ENCODE data around the gene FBLN5. TPM values are rescaled to one million over a fixed set of nuclear protein-coding genes. Genes with fewer than 3 reads are reported as not detected.

Gene FBLN5
- total RNA-seq, 1 experiment from 2014 or later: 3.3 TPM

- no peak overlapping the region for H3K27ac ChIP-seq (ENCODE audit: low read depth, low read length)
- RAD21 ChIA-PET (ENCODE audit: low non-redundant PET in 1 of 2, low total read pairs in 2 of 2, uncharacterized antibody in 2 of 2, unreplicated experiment in 2 of 2): no interaction called here
- ATAC-seq (no peak), DNase-seq (ENCODE audit: low read depth, low spot score) (no peak)
- H3K9me3 ChIP-seq (ENCODE audit: control insufficient read depth in 1 of 2, insufficient read depth in 1 of 2, low read depth in 1 of 2, low read length in 2 of 2): no peaks in the 10 kb centered on the region
- POLR2A ChIA-PET: no interaction called here
- intact Hi-C loops (cut with micrococcal nuclease): no loop called here
- TF ChIP-seq ELF1 (IDR thresholded peaks at IDR 0.05; ENCODE audit: borderline replicate concordance, low read depth) (no peak), TCF7L2 (IDR thresholded peaks at IDR 0.05; ENCODE audit: borderline replicate concordance, extremely low read depth, insufficient read depth, insufficient read length) (no peak), POLR2A (IDR thresholded peaks at IDR 0.05; ENCODE audit: borderline replicate concordance, extremely low read depth, insufficient read depth, insufficient read length) (no peak), EZH2 (IDR thresholded peaks at IDR 0.05) (no peak), CTCF (IDR thresholded peaks at IDR 0.05 in 2 of 3, conservative IDR thresholded peaks at IDR 0.05 in 1 of 3; ENCODE audit: borderline replicate concordance in 1 of 3, insufficient read depth in 1 of 3, low read depth in 2 of 3, low read length in 2 of 3) (no peak), MAX (IDR thresholded peaks at IDR 0.05) (no peak), RAD21 (IDR thresholded peaks at IDR 0.05; ENCODE audit: low read depth) (no peak), POLR2AphosphoS5 (IDR thresholded peaks at IDR 0.05; ENCODE audit: low read depth, low read length) (no peak), SIN3A (IDR thresholded peaks at IDR 0.05; ENCODE audit: low read depth) (no peak), CEBPB (IDR thresholded peaks at IDR 0.05; ENCODE audit: low read depth) (no peak), REST (IDR thresholded peaks at IDR 0.05; ENCODE audit: low read depth) (no peak), YY1 (IDR thresholded peaks at IDR 0.05; ENCODE audit: extremely low read depth, insufficient replicate concordance, low read depth, low read length) (no peak), EZH2phosphoT487 (IDR thresholded peaks at IDR 0.05; ENCODE audit: borderline replicate concordance) (no peak), SP1 (IDR thresholded peaks at IDR 0.05; ENCODE audit: low read depth) (no peak), ZBTB33 (IDR thresholded peaks at IDR 0.05; ENCODE audit: extremely low read depth, insufficient replicate concordance, low read length) (no peak), ATF3 (IDR thresholded peaks at IDR 0.05) (no peak), EGR1 (IDR thresholded peaks at IDR 0.05; ENCODE audit: low read depth) (no peak), ZFX (IDR thresholded peaks at IDR 0.05) (no peak), JUND (IDR thresholded peaks at IDR 0.05) (no peak), SRF (IDR thresholded peaks at IDR 0.05; ENCODE audit: low read depth) (no peak)
- CTCF ChIA-PET: interaction anchor here (0.5 kb wide), 1 partner anchor 293 kb away, joined by 4 read pairs; no protein-coding TSS in a partner anchor
- no peaks in the 10 kb centered on the region for H3K36me3 ChIP-seq (ENCODE audit: control insufficient read depth in 1 of 2, insufficient read depth in 2 of 2, low read length in 2 of 2)
- no peak overlapping the region for H2AFZ ChIP-seq (ENCODE audit: low read depth, low read length, poor library complexity, severe bottlenecking)
- BruUV-seq (replicated peaks): no TSS peak
- H3K27me3 ChIP-seq (ENCODE audit: insufficient read depth, low read length): no peaks in the 10 kb centered on the region
- H3K4me1 ChIP-seq (ENCODE audit: control insufficient read depth in 1 of 2, insufficient read depth in 2 of 2, low read length in 2 of 2): no peaks in the 10 kb centered on the region
- H4K20me1 ChIP-seq (ENCODE audit: insufficient read depth): no peaks in the 10 kb centered on the region
- H3K9me2 ChIP-seq (ENCODE audit: insufficient read depth): no peaks in the 10 kb centered on the region
- H3K4me3 ChIP-seq (replicated peaks in 1 of 2; ENCODE audit: low read depth in 1 of 2, low read length in 2 of 2): no peak overlapping the region
- no peak overlapping the region for H3K9ac ChIP-seq (ENCODE audit: low read length)
- no peaks in the 10 kb centered on the region for H3K79me2 ChIP-seq (ENCODE audit: insufficient read depth, low read length)
- no peak overlapping the region for H3K4me2 ChIP-seq (ENCODE audit: low read length)
Observed at GRCh38 chr14:91897106-91897701, 50.3 kb downstream of the FBLN5 start.
